ENCODE measurements around the gene CHSY3. TPM values are rescaled to one million over a fixed set of nuclear protein-coding genes. Genes with fewer than 3 reads are reported as not detected.

Gene CHSY3
- 2.7 and 3.3 TPM in 2 replicates for total RNA-seq

GRCh38 chr5:129904102-129904666 lies at the start of gene CHSY3:
CHSY3 (plus strand) TSS chr5:129904465.

Small RNA genes within 50 kb of the gene (small RNA-seq; reads per million reads assigned to genes)
- 107 reads per million, percentile 98 among the genes with 10 or more reads in this experiment for gene RNA5SP191
- not detected for gene RNU6ATAC10P

Other genes starting within 250 kb of the CHSY3 start
- not detected in 2 replicates for gene MINAR2, start 156.4 kb upstream of the CHSY3 start, total RNA-seq